ENCODE measurements around the gene FAM50A.
"Not testable (repeated sequence)": the region's sequence is repeated elsewhere in the genome, so short reads cannot be mapped to it uniquely, and the experiment has no call there.

The FAM50A gene

GRCh38 chrX:154443992-154444754 is at the start of gene FAM50A:
TSS of gene FAM50A (plus strand) at chrX:154444141. CDS start at chrX:154444236, 95 bp downstream.
- peak; percentile 76 to 93 (median 87) for DNase-seq

GRCh38 chrX:154396363-154396762 is 47.6 kb upstream of the FAM50A start:
- DNase-seq: not testable (repeated sequence)

- DNase-seq: peak; percentile 82 to 90 (median 84)
Measured at GRCh38 chrX:154396973-154397887, 46.7 kb upstream of the FAM50A start.

- peak; percentile 94 to 95 (median 95) for DNase-seq
Measured at GRCh38 chrX:154397888-154398667, 45.9 kb upstream of the FAM50A start, which contains the start of gene RPL10. TSS of gene RPL10 (plus strand) at chrX:154398377. CDS start at chrX:154398520, 143 bp downstream.

- DNase-seq: peak; percentile 82 to 86 (median 84)
Measured at GRCh38 chrX:154398668-154399526, 45.0 kb upstream of the FAM50A start.

GRCh38 chrX:154399527-154400368 is 44.2 kb upstream of the FAM50A start:
- no peak for DNase-seq

- not testable (repeated sequence) for DNase-seq
Measured at GRCh38 chrX:154400369-154400817, 43.5 kb upstream of the FAM50A start.

- DNase-seq: no peak
Measured at GRCh38 chrX:154401045-154401799, 42.7 kb upstream of the FAM50A start.

GRCh38 chrX:154401918-154402621 is 41.9 kb upstream of the FAM50A start:
- no peak for DNase-seq

GRCh38 chrX:154402622-154403127 is 41.3 kb upstream of the FAM50A start:
- no peak for DNase-seq

GRCh38 chrX:154403192-154403591 is 40.7 kb upstream of the FAM50A start:
- DNase-seq: no peak

GRCh38 chrX:154403858-154404257 is 40.1 kb upstream of the FAM50A start:
- no peak for DNase-seq

GRCh38 chrX:154404625-154405192 is 39.2 kb upstream of the FAM50A start:
- no peak for DNase-seq

GRCh38 chrX:154408659-154409221 is 35.2 kb upstream of the FAM50A start:
- no peak for DNase-seq

- peak; percentile 89 to 94 (median 90) for DNase-seq
Measured at GRCh38 chrX:154409222-154409871, 34.6 kb upstream of the FAM50A start, which contains the start of gene DNASE1L1. TSS of gene DNASE1L1 (minus strand) at chrX:154409254. CDS start at chrX:154405568, 3,686 bp downstream.

GRCh38 chrX:154411981-154412340 is 32.0 kb upstream of the FAM50A start:
- peak in 1 of 3 donors; percentile 55 for DNase-seq

GRCh38 chrX:154412468-154412867 is 31.5 kb upstream of the FAM50A start:
- DNase-seq: peak in 1 of 3 donors; percentile 30

- no peak for DNase-seq
Measured at GRCh38 chrX:154413142-154413541, 30.8 kb upstream of the FAM50A start.
